ENCODE results near the gene PEX5L.

DNA sequence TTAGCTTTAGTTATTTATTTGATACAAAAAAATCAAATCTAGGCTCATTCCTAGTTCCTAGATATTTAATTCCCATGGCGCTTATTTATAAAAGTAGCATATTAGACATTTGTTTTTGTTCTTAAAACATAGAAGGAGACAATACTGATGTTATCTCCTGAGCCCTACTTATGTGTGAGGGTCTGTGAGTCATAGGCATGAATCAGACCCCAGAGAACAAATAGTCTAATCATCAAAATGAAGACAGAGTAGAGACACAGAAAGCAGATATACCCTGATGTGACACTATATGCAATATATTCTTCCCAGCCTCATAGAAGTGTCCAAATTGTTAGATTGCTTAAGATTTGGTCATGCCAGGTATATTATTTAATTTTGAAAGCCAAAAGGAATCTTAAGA is 44.9 kb downstream of the PEX5L start:
- TF ChIP-seq, protein P1, sequence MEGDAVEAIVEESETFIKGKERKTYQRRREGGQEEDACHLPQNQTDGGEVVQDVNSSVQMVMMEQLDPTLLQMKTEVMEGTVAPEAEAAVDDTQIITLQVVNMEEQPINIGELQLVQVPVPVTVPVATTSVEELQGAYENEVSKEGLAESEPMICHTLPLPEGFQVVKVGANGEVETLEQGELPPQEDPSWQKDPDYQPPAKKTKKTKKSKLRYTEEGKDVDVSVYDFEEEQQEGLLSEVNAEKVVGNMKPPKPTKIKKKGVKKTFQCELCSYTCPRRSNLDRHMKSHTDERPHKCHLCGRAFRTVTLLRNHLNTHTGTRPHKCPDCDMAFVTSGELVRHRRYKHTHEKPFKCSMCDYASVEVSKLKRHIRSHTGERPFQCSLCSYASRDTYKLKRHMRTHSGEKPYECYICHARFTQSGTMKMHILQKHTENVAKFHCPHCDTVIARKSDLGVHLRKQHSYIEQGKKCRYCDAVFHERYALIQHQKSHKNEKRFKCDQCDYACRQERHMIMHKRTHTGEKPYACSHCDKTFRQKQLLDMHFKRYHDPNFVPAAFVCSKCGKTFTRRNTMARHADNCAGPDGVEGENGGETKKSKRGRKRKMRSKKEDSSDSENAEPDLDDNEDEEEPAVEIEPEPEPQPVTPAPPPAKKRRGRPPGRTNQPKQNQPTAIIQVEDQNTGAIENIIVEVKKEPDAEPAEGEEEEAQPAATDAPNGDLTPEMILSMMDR (IDR thresholded peaks at IDR 0.05): no peak
- no peak for TF ChIP-seq EZH2 (IDR thresholded peaks at IDR 0.05; ENCODE audit: borderline replicate concordance, insufficient read depth, low read depth, low read length, poor library complexity, severe bottlenecking)
